Measurements from ENCODE around the gene LCLAT1.

GRCh38 chr2:30569946-30570345 is 122.9 kb downstream of the LCLAT1 start:
- TF ChIP-seq CTCF (conservative IDR thresholded peaks at IDR 0.05; ENCODE audit: low read length) (no peak), EZH2phosphoT487 (IDR thresholded peaks at IDR 0.05; ENCODE audit: borderline replicate concordance) (no peak)

All from Loucy (cell line).